Measurements from ENCODE around the gene OTP. TPM values are rescaled to one million over a fixed set of nuclear protein-coding genes. Genes with fewer than 3 reads are reported as not detected.
A peak's percentile ranks its signal among the peaks of the same experiment; 100 is the strongest.

Gene OTP
- total RNA-seq, 1 experiment from 2014 or later = 0.05 TPM

DNA sequence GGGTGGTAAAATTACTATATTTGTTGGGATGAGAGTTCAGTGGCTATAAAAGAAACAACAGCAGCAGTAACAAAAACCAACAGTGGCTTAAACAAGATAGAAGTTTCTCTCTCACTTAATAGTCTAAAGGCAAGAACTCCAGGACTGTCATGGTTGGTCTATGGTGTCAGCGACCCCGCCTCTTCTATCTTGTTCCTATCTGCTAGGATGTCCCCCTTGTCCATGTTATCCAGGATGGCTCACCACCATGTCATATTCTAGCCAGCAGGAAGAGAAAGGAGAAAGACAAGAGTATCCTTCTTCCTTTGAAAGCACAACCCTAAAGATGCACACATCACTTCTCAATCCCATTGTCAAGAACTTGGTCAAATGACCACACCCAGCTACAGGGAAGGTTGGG lies 11.3 kb upstream of the OTP start:
- POLR2A ChIA-PET = no interaction called here
- Histone ChIP-seq H3K4me1 (ENCODE audit: control insufficient read depth, insufficient read depth, low read length) (no peaks in the 10 kb centered on the region), H3K27ac (ENCODE audit: low read length) (no peak overlapping the region), H3K9me3 (ENCODE audit: control insufficient read depth, insufficient read depth, low read depth, low read length) (no peaks in the 10 kb centered on the region), H3K4me3 (ENCODE audit: low read depth in 2 of 2, low read length in 2 of 2) (no peak overlapping the region), H3K36me3 (ENCODE audit: control insufficient read depth, insufficient read depth, low read length) (no peaks in the 10 kb centered on the region), H3K27me3 (ENCODE audit: control insufficient read depth, insufficient read depth, low read length) (peaks cover 4% of the 10 kb centered on the region)
- no peak for ATAC-seq
- DNase-seq (ENCODE audit: low read depth, low spot score) = no peak
- no TSS peak for BruUV-seq (replicated peaks)
- TF ChIP-seq SIN3A (IDR thresholded peaks at IDR 0.05; ENCODE audit: borderline replicate concordance, insufficient read depth, low read depth, low read length) (no peak), TCF7L2 (IDR thresholded peaks at IDR 0.05; ENCODE audit: low read depth, low read length) (no peak), POLR2AphosphoS5 (IDR thresholded peaks at IDR 0.05; ENCODE audit: low read depth, low read length) (no peak)
- TF ChIP-seq, protein P1, sequence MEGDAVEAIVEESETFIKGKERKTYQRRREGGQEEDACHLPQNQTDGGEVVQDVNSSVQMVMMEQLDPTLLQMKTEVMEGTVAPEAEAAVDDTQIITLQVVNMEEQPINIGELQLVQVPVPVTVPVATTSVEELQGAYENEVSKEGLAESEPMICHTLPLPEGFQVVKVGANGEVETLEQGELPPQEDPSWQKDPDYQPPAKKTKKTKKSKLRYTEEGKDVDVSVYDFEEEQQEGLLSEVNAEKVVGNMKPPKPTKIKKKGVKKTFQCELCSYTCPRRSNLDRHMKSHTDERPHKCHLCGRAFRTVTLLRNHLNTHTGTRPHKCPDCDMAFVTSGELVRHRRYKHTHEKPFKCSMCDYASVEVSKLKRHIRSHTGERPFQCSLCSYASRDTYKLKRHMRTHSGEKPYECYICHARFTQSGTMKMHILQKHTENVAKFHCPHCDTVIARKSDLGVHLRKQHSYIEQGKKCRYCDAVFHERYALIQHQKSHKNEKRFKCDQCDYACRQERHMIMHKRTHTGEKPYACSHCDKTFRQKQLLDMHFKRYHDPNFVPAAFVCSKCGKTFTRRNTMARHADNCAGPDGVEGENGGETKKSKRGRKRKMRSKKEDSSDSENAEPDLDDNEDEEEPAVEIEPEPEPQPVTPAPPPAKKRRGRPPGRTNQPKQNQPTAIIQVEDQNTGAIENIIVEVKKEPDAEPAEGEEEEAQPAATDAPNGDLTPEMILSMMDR (IDR thresholded peaks at IDR 0.05) = no peak
- TF ChIP-seq, protein P2, sequence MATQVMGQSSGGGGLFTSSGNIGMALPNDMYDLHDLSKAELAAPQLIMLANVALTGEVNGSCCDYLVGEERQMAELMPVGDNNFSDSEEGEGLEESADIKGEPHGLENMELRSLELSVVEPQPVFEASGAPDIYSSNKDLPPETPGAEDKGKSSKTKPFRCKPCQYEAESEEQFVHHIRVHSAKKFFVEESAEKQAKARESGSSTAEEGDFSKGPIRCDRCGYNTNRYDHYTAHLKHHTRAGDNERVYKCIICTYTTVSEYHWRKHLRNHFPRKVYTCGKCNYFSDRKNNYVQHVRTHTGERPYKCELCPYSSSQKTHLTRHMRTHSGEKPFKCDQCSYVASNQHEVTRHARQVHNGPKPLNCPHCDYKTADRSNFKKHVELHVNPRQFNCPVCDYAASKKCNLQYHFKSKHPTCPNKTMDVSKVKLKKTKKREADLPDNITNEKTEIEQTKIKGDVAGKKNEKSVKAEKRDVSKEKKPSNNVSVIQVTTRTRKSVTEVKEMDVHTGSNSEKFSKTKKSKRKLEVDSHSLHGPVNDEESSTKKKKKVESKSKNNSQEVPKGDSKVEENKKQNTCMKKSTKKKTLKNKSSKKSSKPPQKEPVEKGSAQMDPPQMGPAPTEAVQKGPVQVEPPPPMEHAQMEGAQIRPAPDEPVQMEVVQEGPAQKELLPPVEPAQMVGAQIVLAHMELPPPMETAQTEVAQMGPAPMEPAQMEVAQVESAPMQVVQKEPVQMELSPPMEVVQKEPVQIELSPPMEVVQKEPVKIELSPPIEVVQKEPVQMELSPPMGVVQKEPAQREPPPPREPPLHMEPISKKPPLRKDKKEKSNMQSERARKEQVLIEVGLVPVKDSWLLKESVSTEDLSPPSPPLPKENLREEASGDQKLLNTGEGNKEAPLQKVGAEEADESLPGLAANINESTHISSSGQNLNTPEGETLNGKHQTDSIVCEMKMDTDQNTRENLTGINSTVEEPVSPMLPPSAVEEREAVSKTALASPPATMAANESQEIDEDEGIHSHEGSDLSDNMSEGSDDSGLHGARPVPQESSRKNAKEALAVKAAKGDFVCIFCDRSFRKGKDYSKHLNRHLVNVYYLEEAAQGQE (IDR thresholded peaks at IDR 0.05; ENCODE audit: insufficient read depth in 1 of 2, low read depth in 2 of 2, low read length in 1 of 2) = no peak
- intact Hi-C loops (cut with micrococcal nuclease; ENCODE audit: unreplicated experiment) = no loop called here
- in situ Hi-C loops (cut with HindIII; ENCODE audit: low pct_unique_long_range_greater_than_20kb, low sequenced_read_pairs) = no loop called here
- CTCF ChIA-PET = no interaction called here

DNA sequence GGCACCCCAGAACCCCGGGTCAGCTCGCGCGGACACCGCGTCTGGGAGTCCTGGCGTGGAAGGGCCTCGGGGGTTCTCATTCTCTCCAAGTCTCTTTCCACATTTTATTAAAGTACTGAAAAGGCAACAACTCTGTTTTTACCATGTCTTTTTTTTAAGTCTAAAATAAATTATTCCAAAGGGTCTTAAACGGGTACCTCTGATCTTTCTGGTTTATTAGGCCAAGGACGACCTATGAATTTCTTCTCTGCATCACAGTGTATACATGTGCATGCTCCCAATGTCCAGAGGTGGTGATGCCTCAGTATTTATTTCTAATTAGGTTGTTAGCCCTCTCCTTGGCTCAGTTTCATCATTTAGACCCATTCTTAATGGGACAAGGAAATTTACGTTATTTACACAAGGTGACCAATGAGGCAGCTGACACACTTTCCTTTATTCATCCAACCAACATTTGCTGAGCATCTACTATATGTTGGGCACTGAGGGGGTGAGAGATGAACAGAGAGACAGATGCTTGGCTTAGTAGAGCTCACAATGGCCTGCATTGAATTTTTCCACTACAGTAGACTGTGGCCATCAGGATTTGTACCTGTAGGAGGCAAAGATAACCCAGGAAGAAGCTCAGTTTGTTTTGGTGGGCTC lies 7.6 kb upstream of the OTP start:
- no peaks in the 10 kb centered on the region for H3K4me1 ChIP-seq (ENCODE audit: control insufficient read depth, insufficient read depth, low read length)

More for the DNA sequence above, 7.6 kb upstream of the OTP start:
- no peak overlapping the region for H3K27ac ChIP-seq (ENCODE audit: low read length)
- intact Hi-C loops (cut with micrococcal nuclease; ENCODE audit: unreplicated experiment) = no loop called here
- DNase-seq (ENCODE audit: low read depth, low spot score) (no peak), ATAC-seq (no peak)
- in situ Hi-C loops (cut with HindIII; ENCODE audit: low pct_unique_long_range_greater_than_20kb, low sequenced_read_pairs) = no loop called here
- H3K27me3 ChIP-seq (ENCODE audit: control insufficient read depth, insufficient read depth, low read length) = peaks cover 19% of the 10 kb centered on the region
- TF ChIP-seq TCF7L2 (IDR thresholded peaks at IDR 0.05; ENCODE audit: low read depth, low read length) = no peak
- TF ChIP-seq SIN3A (IDR thresholded peaks at IDR 0.05; ENCODE audit: borderline replicate concordance, insufficient read depth, low read depth, low read length) = no peak
- no peak for TF ChIP-seq POLR2AphosphoS5 (IDR thresholded peaks at IDR 0.05; ENCODE audit: low read depth, low read length)
- TF ChIP-seq, protein P1 (IDR thresholded peaks at IDR 0.05) = no peak
- TF ChIP-seq, protein P2 (IDR thresholded peaks at IDR 0.05; ENCODE audit: insufficient read depth in 1 of 2, low read depth in 2 of 2, low read length in 1 of 2) = no peak
- H3K9me3 ChIP-seq (ENCODE audit: control insufficient read depth, insufficient read depth, low read depth, low read length) = no peaks in the 10 kb centered on the region
- H3K4me3 ChIP-seq (ENCODE audit: low read depth in 2 of 2, low read length in 2 of 2) = peak overlapping the region; percentile 24 to 33; a peak in 1 of 4 replicates
- CTCF ChIA-PET = no interaction called here
- no TSS peak for BruUV-seq (replicated peaks)
- POLR2A ChIA-PET = no interaction called here
- no peaks in the 10 kb centered on the region for H3K36me3 ChIP-seq (ENCODE audit: control insufficient read depth, insufficient read depth, low read length)
